ENCODE results near the gene KLF2. TPM values are rescaled to one million over a fixed set of nuclear protein-coding genes. Genes with fewer than 3 reads are reported as not detected.

Gene KLF2
- total RNA-seq, 1 donor from 2014 or later = 198 TPM

- Histone ChIP-seq H3K36me3 (no peaks in the 10 kb centered on the region), H3K27ac (peak overlapping the region; percentile 97), H3K4me1 (peaks cover 49% of the 10 kb centered on the region), H3K4me3 (peak overlapping the region; percentile 11), H3K27me3 (no peaks in the 10 kb centered on the region), H3K9me3 (no peaks in the 10 kb centered on the region)
- TF ChIP-seq, protein P1, sequence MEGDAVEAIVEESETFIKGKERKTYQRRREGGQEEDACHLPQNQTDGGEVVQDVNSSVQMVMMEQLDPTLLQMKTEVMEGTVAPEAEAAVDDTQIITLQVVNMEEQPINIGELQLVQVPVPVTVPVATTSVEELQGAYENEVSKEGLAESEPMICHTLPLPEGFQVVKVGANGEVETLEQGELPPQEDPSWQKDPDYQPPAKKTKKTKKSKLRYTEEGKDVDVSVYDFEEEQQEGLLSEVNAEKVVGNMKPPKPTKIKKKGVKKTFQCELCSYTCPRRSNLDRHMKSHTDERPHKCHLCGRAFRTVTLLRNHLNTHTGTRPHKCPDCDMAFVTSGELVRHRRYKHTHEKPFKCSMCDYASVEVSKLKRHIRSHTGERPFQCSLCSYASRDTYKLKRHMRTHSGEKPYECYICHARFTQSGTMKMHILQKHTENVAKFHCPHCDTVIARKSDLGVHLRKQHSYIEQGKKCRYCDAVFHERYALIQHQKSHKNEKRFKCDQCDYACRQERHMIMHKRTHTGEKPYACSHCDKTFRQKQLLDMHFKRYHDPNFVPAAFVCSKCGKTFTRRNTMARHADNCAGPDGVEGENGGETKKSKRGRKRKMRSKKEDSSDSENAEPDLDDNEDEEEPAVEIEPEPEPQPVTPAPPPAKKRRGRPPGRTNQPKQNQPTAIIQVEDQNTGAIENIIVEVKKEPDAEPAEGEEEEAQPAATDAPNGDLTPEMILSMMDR (IDR thresholded peaks at IDR 0.05) = no peak
- intact Hi-C loops (cut with DNase I) = no loop called here
- peak; percentile 2 for ATAC-seq
- no peak for DNase-seq
These were observed 38.7 kb upstream of the KLF2 start for GRCh38 chr19:16285769-16286498.

GRCh38 chr19:16288544-16288943, 36.1 kb upstream of the KLF2 start:
- intact Hi-C loops (cut with DNase I) = no loop called here
- DNase-seq = no peak

GRCh38 chr19:16289594-16289993, 35.0 kb upstream of the KLF2 start:
- TF ChIP-seq, protein P1 (IDR thresholded peaks at IDR 0.05) = no peak
- no peak for ATAC-seq
- Histone ChIP-seq H3K4me3 (no peak overlapping the region), H3K9me3 (no peaks in the 10 kb centered on the region), H3K27ac (no peak overlapping the region), H3K27me3 (no peaks in the 10 kb centered on the region), H3K36me3 (no peaks in the 10 kb centered on the region), H3K4me1 (peaks cover 23% of the 10 kb centered on the region)
- no peak for DNase-seq
- intact Hi-C loops (cut with DNase I) = no loop called here

More at GRCh38 chr19:16288544-16288943, 36.1 kb upstream of the KLF2 start:
- Histone ChIP-seq H3K36me3 (no peaks in the 10 kb centered on the region), H3K27me3 (no peaks in the 10 kb centered on the region), H3K27ac (no peak overlapping the region), H3K4me3 (no peak overlapping the region), H3K9me3 (no peaks in the 10 kb centered on the region), H3K4me1 (peaks cover 34% of the 10 kb centered on the region)
- no peak for ATAC-seq
- TF ChIP-seq, protein P1 (IDR thresholded peaks at IDR 0.05) = no peak

DNA sequence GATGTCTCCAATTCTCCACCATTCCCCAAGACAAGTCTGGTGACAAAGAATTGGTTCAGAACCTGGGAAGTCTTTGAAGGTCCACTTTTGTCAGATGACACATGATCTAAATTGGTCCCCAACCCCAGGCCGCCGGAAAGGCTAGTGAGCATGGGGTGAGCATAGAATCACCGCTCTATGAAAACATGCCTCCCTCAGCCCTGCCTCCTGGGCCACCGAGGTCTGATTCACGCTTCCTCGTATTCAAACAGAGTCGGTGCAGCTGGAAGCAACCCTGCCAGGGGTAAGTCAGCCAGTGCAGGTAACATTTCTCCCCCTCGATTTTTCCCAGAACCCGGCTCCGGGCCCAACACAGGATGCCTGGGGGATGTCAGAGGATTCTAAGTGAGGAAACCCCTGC, 33.9 kb upstream of the KLF2 start:
- intact Hi-C loops (cut with DNase I) = no loop called here
- TF ChIP-seq, protein P1 (IDR thresholded peaks at IDR 0.05) = no peak
- Histone ChIP-seq H3K9me3 (no peaks in the 10 kb centered on the region), H3K27ac (no peak overlapping the region), H3K36me3 (no peaks in the 10 kb centered on the region), H3K4me3 (no peak overlapping the region), H3K27me3 (no peaks in the 10 kb centered on the region), H3K4me1 (peaks cover 17% of the 10 kb centered on the region)
- DNase-seq (no peak), ATAC-seq (no peak)

- H3K4me3 ChIP-seq = peak overlapping the region; percentile 37
- H3K27me3 ChIP-seq = no peaks in the 10 kb centered on the region
- no peaks in the 10 kb centered on the region for H3K9me3 ChIP-seq
- intact Hi-C loops (cut with DNase I) = no loop called here
- TF ChIP-seq, protein P1 (IDR thresholded peaks at IDR 0.05) = no peak
- DNase-seq = peak; percentile 68
- H3K36me3 ChIP-seq = no peaks in the 10 kb centered on the region
- H3K27ac ChIP-seq = peak overlapping the region; percentile 88
- peak; percentile 66 for ATAC-seq
- no peaks in the 10 kb centered on the region for H3K4me1 ChIP-seq
These were observed 31.2 kb upstream of the KLF2 start for GRCh38 chr19:16293118-16294091.
